H1 (cell line): ENCODE results near the gene BAZ2B. TPM values are rescaled to one million over a fixed set of nuclear protein-coding genes. Genes with fewer than 3 reads are reported as not detected.

Experiments used
- CTCF ChIA-PET: fragments of 300-600 bp; sonication (Branson Sonifier 250); formaldehyde crosslinking; loops from one replicate; lab custom pipeline; 2021; ENCODE audit not compliant: partially characterized antibody; lab: Charles Lee
- POLR2A ChIA-PET: fragments of 300-600 bp; sonication (Branson Sonifier 250); formaldehyde crosslinking; loops from one replicate; lab custom pipeline; 2021; ENCODE audit warnings: inconsistent platforms; ENCODE audit not compliant: partially characterized antibody; lab: Charles Lee
- DNase-seq, 2 experiments: peaks; one replicate each; pipeline versions ENCODE4 v3.0.0 to v3.0.0-alpha.2; 2010 to 2022; ENCODE audit warnings: low spot score in 2 of 2, low read depth in 1 of 2, mixed read lengths in 1 of 2
- FAIRE-seq: peaks from 2 replicates; lab custom pipeline; 2011; peaks lifted over from hg19 to GRCh38; lab: Jason Lieb, UNC
- H2AFZ ChIP-seq: 2 replicates; pipeline ENCODE4 v1.8.1; 2012; ENCODE audit warnings: low read length, inconsistent platforms
- H2AK5ac ChIP-seq: 2 replicates; pipeline ENCODE4 v1.6.1; 2013; ENCODE audit warnings: low read depth, low read length
- H2BK120ac ChIP-seq: replicated peaks from 2 replicates; pipeline ENCODE3; 2013; ENCODE audit warnings: low read depth, low read length, inconsistent platforms
- H2BK12ac ChIP-seq: 2 replicates; pipeline ENCODE4 v1.6.1; 2013; ENCODE audit warnings: low read depth, low read length
- H2BK15ac ChIP-seq: 2 replicates; pipeline ENCODE4 v1.6.1; 2013; ENCODE audit warnings: low read length
- H2BK20ac ChIP-seq: 2 replicates; pipeline ENCODE4 v1.6.1; 2013; ENCODE audit warnings: low read length
- H2BK5ac ChIP-seq: 2 replicates; pipeline ENCODE4 v1.6.1; 2013; ENCODE audit warnings: low read depth, low read length
- H3K14ac ChIP-seq: 2 replicates; pipeline ENCODE4 v1.6.1; 2013; ENCODE audit warnings: inconsistent platforms; ENCODE audit not compliant: insufficient read length
- H3K18ac ChIP-seq: 2 replicates; pipeline ENCODE4 v1.6.1; 2013; ENCODE audit warnings: low read length; ENCODE audit errors: extremely low read depth
- H3K23ac ChIP-seq: 2 replicates; pipeline ENCODE4 v1.6.1; 2013; ENCODE audit warnings: inconsistent platforms; ENCODE audit not compliant: insufficient read length
- H3K23me2 ChIP-seq: 2 replicates; pipeline ENCODE4 v1.6.1; 2013; ENCODE audit warnings: low read depth, low read length
- H3K27ac ChIP-seq: 2 replicates; pipeline ENCODE4 v1.6.1; 2011; ENCODE audit warnings: low read depth, low read length, inconsistent platforms
- H3K27me3 ChIP-seq, 4 experiments: replicated peaks in 1 of 4; 1 replicate in 1 of 4; 2 replicates in 3 of 4; pipeline versions ENCODE4 v1.6.1 to v1.8.1; 2011 to 2013; ENCODE audit warnings: low read length in 3 of 4, mild to moderate bottlenecking in 3 of 4, inconsistent platforms in 2 of 4, mixed read lengths in 2 of 4, moderate library complexity in 1 of 4; ENCODE audit not compliant: control insufficient read depth in 3 of 4, insufficient read depth in 3 of 4; ENCODE audit errors: extremely low read depth in 1 of 4
- H3K36me3 ChIP-seq, 4 experiments: 2 replicates each; pipeline versions ENCODE4 v1.6.1 to v1.8.1; 2011 to 2013; ENCODE audit warnings: mild to moderate bottlenecking in 4 of 4, low read length in 3 of 4, moderate library complexity in 2 of 4, control low read depth in 1 of 4, inconsistent platforms in 1 of 4; ENCODE audit not compliant: insufficient read depth in 4 of 4, control insufficient read depth in 2 of 4
- H3K4ac ChIP-seq: replicated peaks from 2 replicates; pipeline ENCODE3; 2013; ENCODE audit warnings: low read length, low read depth, mixed read lengths, inconsistent platforms; ENCODE audit not compliant: insufficient read length
- H3K4me1 ChIP-seq, 4 experiments: replicated peaks in 1 of 4; 1 replicate in 1 of 4; 2 replicates in 3 of 4; pipeline versions ENCODE4 v1.6.1 to v1.8.1; 2011 to 2013; ENCODE audit warnings: low read length in 3 of 4, inconsistent platforms in 2 of 4, mixed read lengths in 1 of 4; ENCODE audit not compliant: insufficient read depth in 4 of 4, control insufficient read depth in 3 of 4
- H3K4me2 ChIP-seq, 2 experiments: 2 replicates each; pipeline versions ENCODE4 v1.6.1 to v1.8.1; 2011 to 2013; ENCODE audit warnings: low read depth in 2 of 2, low read length in 2 of 2, control low read depth in 1 of 2, inconsistent platforms in 1 of 2, mild to moderate bottlenecking in 1 of 2; ENCODE audit not compliant: insufficient read depth in 1 of 2
- H3K4me3 ChIP-seq, 4 experiments: fragments of 200-600, 300-600 bp in 1 of 4; sonication (generic), shearing (Covaris generic), sonication (Bioruptor Twin) in 1 of 4; 2 replicates each; pipeline versions ENCODE4 v1.5.1 to v1.8.1; 2011 to 2016; ENCODE audit warnings: low read length in 4 of 4, low read depth in 3 of 4, control low read depth in 2 of 4, inconsistent platforms in 2 of 4, mild to moderate bottlenecking in 2 of 4, mixed read lengths in 1 of 4, moderate library complexity in 1 of 4; ENCODE audit not compliant: insufficient read depth in 2 of 4; ENCODE audit errors: extremely low read depth in 1 of 4
- H3K56ac ChIP-seq: replicated peaks from 2 replicates; pipeline ENCODE3; 2013; ENCODE audit warnings: low read depth, mild to moderate bottlenecking, mixed read lengths, low read length, inconsistent platforms; ENCODE audit not compliant: insufficient read length
- H3K79me1 ChIP-seq: 2 replicates; pipeline ENCODE4 v1.6.1; 2013; ENCODE audit warnings: low read depth, low read length, control low read depth
- H3K79me2 ChIP-seq, 2 experiments: 2 replicates each; pipeline versions ENCODE4 v1.6.1 to v1.8.1; 2012 to 2013; ENCODE audit warnings: low read length in 2 of 2, mild to moderate bottlenecking in 2 of 2, inconsistent platforms in 1 of 2; ENCODE audit not compliant: insufficient read depth in 2 of 2, control insufficient read depth in 1 of 2
- H3K9ac ChIP-seq, 4 experiments: replicated peaks in 1 of 4; 1 replicate in 1 of 4; 2 replicates in 3 of 4; pipeline versions ENCODE4 v1.6.1 to v1.8.1; 2011 to 2013; ENCODE audit warnings: low read depth in 3 of 4, low read length in 3 of 4, control low read depth in 2 of 4, mild to moderate bottlenecking in 2 of 4, moderate library complexity in 2 of 4, inconsistent platforms in 1 of 4; ENCODE audit errors: extremely low read depth in 1 of 4
- H3K9me3 ChIP-seq, 2 experiments: 2 replicates each; pipeline versions ENCODE4 v1.6.1 to v1.8.1; 2012 to 2013; ENCODE audit warnings: mild to moderate bottlenecking in 2 of 2, moderate library complexity in 2 of 2, control low read depth in 1 of 2, inconsistent platforms in 1 of 2, low read depth in 1 of 2, low read length in 1 of 2, mixed read lengths in 1 of 2; ENCODE audit not compliant: insufficient read depth in 2 of 2
- H4K20me1 ChIP-seq, 2 experiments: replicated peaks in 1 of 2; 2 replicates each; pipeline versions ENCODE3 to v1.8.1; 2011 to 2013; ENCODE audit warnings: inconsistent platforms in 2 of 2, low read length in 2 of 2, mild to moderate bottlenecking in 1 of 2; ENCODE audit not compliant: insufficient read depth in 2 of 2, control insufficient read depth in 1 of 2
- H4K5ac ChIP-seq: 2 replicates; pipeline ENCODE4 v1.6.1; 2013; ENCODE audit warnings: low read length, low read depth, mixed read lengths, inconsistent platforms; ENCODE audit not compliant: insufficient read length
- H4K8ac ChIP-seq: 2 replicates; pipeline ENCODE4 v1.8.0; 2013; ENCODE audit warnings: mild to moderate bottlenecking, moderate library complexity, low read length, inconsistent platforms; ENCODE audit not compliant: insufficient read depth; ENCODE audit errors: extremely low read depth
- H4K91ac ChIP-seq: replicated peaks from 2 replicates; pipeline ENCODE3; 2013; ENCODE audit warnings: low read length, mixed read lengths, inconsistent platforms; ENCODE audit not compliant: insufficient read length
- BACH1 ChIP-seq: IDR thresholded peaks from 2 replicates; pipeline ENCODE4 v1.6.1; 2012; ENCODE audit warnings: low read length, improper control_type of control experiment
- CHD2 ChIP-seq: IDR thresholded peaks from 2 replicates; pipeline ENCODE4 v1.6.1; 2012; ENCODE audit warnings: low read length, improper control_type of control experiment
- EZH2 ChIP-seq: fragments of 200-600 bp; sonication (generic); IDR thresholded peaks from 2 replicates; pipeline ENCODE4 v1.7.1; 2012; ENCODE audit warnings: low read depth, mild to moderate bottlenecking, moderate library complexity, low read length, inconsistent platforms; ENCODE audit not compliant: severe bottlenecking
- HDAC2 ChIP-seq, 2 experiments: fragments of 300-600 bp in 1 of 2; sonication (generic) in 1 of 2; IDR thresholded peaks; 2 replicates each; pipeline ENCODE4 v1.6.1; 2011 to 2012; ENCODE audit warnings: low read depth in 2 of 2, low read length in 2 of 2, mild to moderate bottlenecking in 2 of 2, moderate library complexity in 2 of 2, borderline replicate concordance in 1 of 2, inconsistent platforms in 1 of 2
- HDAC6 ChIP-seq: IDR thresholded peaks from one replicate; pipeline ENCODE4 v1.7.1; 2012; ENCODE audit warnings: low read depth, mild to moderate bottlenecking, inconsistent platforms, low read length, moderate library complexity
- KDM1A ChIP-seq: fragments of 200-600, 300-600 bp; sonication (generic); IDR thresholded peaks from 2 replicates; pipeline ENCODE4 v1.7.1; 2016; ENCODE audit warnings: mild to moderate bottlenecking, low read length, borderline replicate concordance
- KDM5A ChIP-seq: fragments of 200-600 bp; IDR thresholded peaks from 2 replicates; pipeline ENCODE4 v1.7.1; 2012; ENCODE audit warnings: mild to moderate bottlenecking, low read length, inconsistent platforms, mixed read lengths
- MAFK ChIP-seq: IDR thresholded peaks from 2 replicates; pipeline ENCODE4 v1.6.1; 2012; ENCODE audit warnings: low read depth, mild to moderate bottlenecking, improper control_type of control experiment, low read length
- SP4 ChIP-seq: IDR thresholded peaks from 2 replicates; pipeline ENCODE4 v1.6.1; 2012; ENCODE audit warnings: low read length, inconsistent platforms
- TCF12 ChIP-seq: IDR thresholded peaks from 2 replicates; pipeline ENCODE4 v1.6.1; 2011; ENCODE audit warnings: low read depth, mild to moderate bottlenecking, low read length
- TEAD4 ChIP-seq: IDR thresholded peaks from 2 replicates; pipeline ENCODE4 v1.6.1; 2012; ENCODE audit warnings: low read depth, low read length, inconsistent platforms, mixed read lengths
- ZNF274 ChIP-seq: IDR thresholded peaks from 2 replicates; pipeline ENCODE4 v1.7.0; 2012; ENCODE audit warnings: low read length, borderline replicate concordance; ENCODE audit errors: extremely low read depth
- WGBS, 2 experiments: shearing (Covaris generic) in 1 of 2; methylation state at CpG; one replicate each; pipeline versions ENCODE4 v1.1.6 to v1.1.7; 2013 to 2015; ENCODE audit warnings: low lambda C conversion rate in 2 of 2, mixed read lengths in 2 of 2, inconsistent platforms in 1 of 2, low coverage in 1 of 2, missing lambda C conversion rate in 1 of 2; ENCODE audit not compliant: insufficient replicate concordance in 2 of 2, insufficient coverage in 1 of 2, insufficient read length in 1 of 2; ENCODE audit errors: extremely low coverage in 1 of 2, missing lambda C conversion rate in 1 of 2; 5-methylcytosine and 5-hydroxymethylcytosine counted together
- polyA plus RNA-seq, 7 experiments: library from polyadenylated mRNA; depleted of rRNA in 3 of 7; stranded (reverse) in 5 of 7; unstranded in 2 of 7; fragments of >200 nt in 5 of 7; fragments of 200-250 nt in 2 of 7; gene quantifications; 1 replicate in 5 of 7; 2 replicates in 1 of 7; 4 replicates in 1 of 7; pipeline versions ENCODE4 v1.2.1 to v1.2.3, GENCODE V29; 2011 to 2013; ENCODE audit warnings: missing spikeins in 2 of 7, mixed read lengths in 2 of 7
- total RNA-seq: library from RNA; stranded (reverse); fragmentation: NEBNext Ultra II Directional; extraction: Animal tissue kit (Norgen Biotek cat#: 25700); gene quantifications from 2 replicates; pipeline ENCODE4 v1.2.1, GENCODE V29; 2021
- TF ChIP-seq, protein P1 (sequence below): IDR thresholded peaks from 2 replicates; pipeline ENCODE4 v1.6.1; 2012; ENCODE audit warnings: inconsistent platforms
- TF ChIP-seq, protein P2 (sequence below): IDR thresholded peaks from 2 replicates; pipeline ENCODE4 v1.6.1; 2012; ENCODE audit warnings: inconsistent platforms

The BAZ2B gene
- total and polyA plus RNA-seq, 2 of the 8 experiments (the other 6 are each of a cell fraction or from before 2014, with no cell fraction given) = 15.2 to 46.3 TPM

DNA sequence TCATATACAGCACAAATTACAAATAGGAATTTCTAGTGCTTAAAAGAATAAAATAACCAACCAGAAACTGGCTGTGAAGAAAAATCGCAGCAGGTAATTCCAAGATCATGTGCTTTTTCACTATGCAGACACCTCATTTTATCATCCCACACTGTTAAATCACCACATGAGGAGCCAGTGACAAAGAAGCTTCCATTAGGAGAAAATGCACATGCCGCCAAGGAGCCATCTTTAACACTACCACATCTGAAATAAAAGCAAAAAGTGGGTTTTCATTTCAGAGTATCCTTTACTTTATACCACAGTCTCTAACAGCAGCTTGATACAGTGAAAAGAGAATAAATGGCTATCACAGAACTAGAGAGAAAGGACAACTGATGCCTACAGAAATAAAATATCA lies 336.6 kb downstream of the BAZ2B start:
- Histone ChIP-seq H3K23me2 (no peaks in the 10 kb centered on the region), H3K56ac (no peak overlapping the region), H2AK5ac (no peak overlapping the region), H2AFZ (no peak overlapping the region), H2BK15ac (no peak overlapping the region), H2BK12ac (no peak overlapping the region), H3K27me3 (no peaks in the 10 kb centered on the region; a peak in 1 of 7 replicates), H4K5ac (no peak overlapping the region), H3K4ac (no peak overlapping the region), H2BK20ac (no peak overlapping the region), H3K36me3 (no peaks in the 10 kb centered on the region), H3K9me3 (no peaks in the 10 kb centered on the region), H3K4me3 (no peak overlapping the region), H3K79me2 (peaks cover 0 to 7% of the 10 kb centered on the region in 2 experiments; a peak in 2 of 4 replicates), H3K9ac (no peak overlapping the region), H3K14ac (no peak overlapping the region), H3K4me2 (no peak overlapping the region), H3K18ac (no peak overlapping the region), H2BK120ac (no peak overlapping the region), H2BK5ac (no peak overlapping the region), H3K4me1 (no peaks in the 10 kb centered on the region), H3K23ac (no peak overlapping the region), H4K91ac (no peak overlapping the region), H3K27ac (no peak overlapping the region), H3K79me1 (no peaks in the 10 kb centered on the region; the same call in 1 of the 2 replicates), H4K8ac (no peak overlapping the region), H4K20me1 (no peaks in the 10 kb centered on the region)
- ChIA-PET POLR2A (no interaction called here), CTCF (interaction anchor here (1.5 kb wide), 1 partner anchor 42 kb away, joined by 3 read pairs; no protein-coding TSS in a partner anchor)
- DNase-seq (no peak), FAIRE-seq (no peak)
- 92% methylated on average over 2 of the region's 2 CpGs; no CpG with 5 or more reads in 1 of the 2 experiments for WGBS, 2 experiments
- TF ChIP-seq CHD2 = no peak
- TF ChIP-seq EZH2 = no peak
- TF ChIP-seq TEAD4 = no peak
- TF ChIP-seq HDAC6 = no peak
- TF ChIP-seq, protein P1, sequence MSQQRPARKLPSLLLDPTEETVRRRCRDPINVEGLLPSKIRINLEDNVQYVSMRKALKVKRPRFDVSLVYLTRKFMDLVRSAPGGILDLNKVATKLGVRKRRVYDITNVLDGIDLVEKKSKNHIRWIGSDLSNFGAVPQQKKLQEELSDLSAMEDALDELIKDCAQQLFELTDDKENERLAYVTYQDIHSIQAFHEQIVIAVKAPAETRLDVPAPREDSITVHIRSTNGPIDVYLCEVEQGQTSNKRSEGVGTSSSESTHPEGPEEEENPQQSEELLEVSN = no peak
- TF ChIP-seq SP4 = no peak
- no peak for TF ChIP-seq KDM5A
- no peak for TF ChIP-seq BACH1
- no peak for TF ChIP-seq TCF12
- TF ChIP-seq KDM1A = no peak
- TF ChIP-seq HDAC2 (IDR thresholded peaks at IDR 0.05; ENCODE audit: borderline replicate concordance in 1 of 2, low read depth in 2 of 2, low read length in 2 of 2) = no peak
- no peak for TF ChIP-seq ZNF274
- TF ChIP-seq MAFK = no peak
- TF ChIP-seq, protein P2, sequence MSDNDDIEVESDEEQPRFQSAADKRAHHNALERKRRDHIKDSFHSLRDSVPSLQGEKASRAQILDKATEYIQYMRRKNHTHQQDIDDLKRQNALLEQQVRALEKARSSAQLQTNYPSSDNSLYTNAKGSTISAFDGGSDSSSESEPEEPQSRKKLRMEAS = no peak
